ENCODE measurements around the gene CSTF1.

Gene CSTF1

DNA sequence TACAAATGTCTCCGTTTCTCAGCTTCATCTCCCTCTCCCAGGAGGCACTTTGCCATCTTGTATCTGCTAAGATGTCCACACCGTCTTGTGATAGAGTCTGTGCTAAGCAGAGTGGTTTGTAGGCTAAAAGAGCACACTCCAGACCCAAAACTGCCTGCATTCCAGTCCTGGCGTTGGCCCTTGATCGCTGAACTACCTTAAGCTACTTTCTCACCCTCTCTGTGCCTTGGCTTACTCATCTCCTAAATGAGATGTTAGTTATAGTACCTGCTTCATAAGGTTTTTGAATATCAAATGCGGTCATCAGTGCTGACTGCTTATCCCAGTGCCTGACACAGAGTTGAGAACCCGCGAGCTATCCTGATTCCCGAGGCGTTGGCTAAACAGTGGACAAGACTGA is 33.6 kb downstream of the CSTF1 start:
- no peak for DNase-seq (ENCODE audit: low read depth)
- no peak overlapping the region for H3K4me3 ChIP-seq (ENCODE audit: low read depth, low read length)
- TF ChIP-seq, protein P1, sequence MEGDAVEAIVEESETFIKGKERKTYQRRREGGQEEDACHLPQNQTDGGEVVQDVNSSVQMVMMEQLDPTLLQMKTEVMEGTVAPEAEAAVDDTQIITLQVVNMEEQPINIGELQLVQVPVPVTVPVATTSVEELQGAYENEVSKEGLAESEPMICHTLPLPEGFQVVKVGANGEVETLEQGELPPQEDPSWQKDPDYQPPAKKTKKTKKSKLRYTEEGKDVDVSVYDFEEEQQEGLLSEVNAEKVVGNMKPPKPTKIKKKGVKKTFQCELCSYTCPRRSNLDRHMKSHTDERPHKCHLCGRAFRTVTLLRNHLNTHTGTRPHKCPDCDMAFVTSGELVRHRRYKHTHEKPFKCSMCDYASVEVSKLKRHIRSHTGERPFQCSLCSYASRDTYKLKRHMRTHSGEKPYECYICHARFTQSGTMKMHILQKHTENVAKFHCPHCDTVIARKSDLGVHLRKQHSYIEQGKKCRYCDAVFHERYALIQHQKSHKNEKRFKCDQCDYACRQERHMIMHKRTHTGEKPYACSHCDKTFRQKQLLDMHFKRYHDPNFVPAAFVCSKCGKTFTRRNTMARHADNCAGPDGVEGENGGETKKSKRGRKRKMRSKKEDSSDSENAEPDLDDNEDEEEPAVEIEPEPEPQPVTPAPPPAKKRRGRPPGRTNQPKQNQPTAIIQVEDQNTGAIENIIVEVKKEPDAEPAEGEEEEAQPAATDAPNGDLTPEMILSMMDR (IDR thresholded peaks at IDR 0.05; ENCODE audit: insufficient read depth, low read depth, low read length, missing control alignments), result no peak

DNA sequence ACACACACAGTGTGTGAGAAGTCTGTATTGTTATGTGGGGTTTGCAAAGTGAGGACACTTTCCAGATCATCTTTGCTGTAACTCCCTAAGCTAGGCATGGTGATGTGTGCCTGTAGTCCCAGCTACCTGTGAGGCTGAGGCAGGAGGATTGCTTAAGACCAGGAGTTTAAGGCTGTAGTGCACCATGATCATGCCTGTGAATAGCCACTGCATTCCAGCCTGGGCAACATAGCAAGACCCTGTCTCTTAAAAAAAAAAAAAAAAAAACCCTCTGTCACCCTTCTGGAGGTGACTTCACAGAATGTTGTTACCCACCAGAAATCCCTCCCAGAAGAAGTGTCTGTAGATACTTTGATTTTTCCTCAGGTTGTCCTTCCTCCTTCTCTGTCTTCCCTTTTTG is 34.5 kb downstream of the CSTF1 start:
- H3K4me3 ChIP-seq (ENCODE audit: low read depth, low read length), result no peak overlapping the region
- DNase-seq (ENCODE audit: low read depth), result no peak
- TF ChIP-seq, protein P1 (IDR thresholded peaks at IDR 0.05; ENCODE audit: insufficient read depth, low read depth, low read length, missing control alignments), result no peak

DNA sequence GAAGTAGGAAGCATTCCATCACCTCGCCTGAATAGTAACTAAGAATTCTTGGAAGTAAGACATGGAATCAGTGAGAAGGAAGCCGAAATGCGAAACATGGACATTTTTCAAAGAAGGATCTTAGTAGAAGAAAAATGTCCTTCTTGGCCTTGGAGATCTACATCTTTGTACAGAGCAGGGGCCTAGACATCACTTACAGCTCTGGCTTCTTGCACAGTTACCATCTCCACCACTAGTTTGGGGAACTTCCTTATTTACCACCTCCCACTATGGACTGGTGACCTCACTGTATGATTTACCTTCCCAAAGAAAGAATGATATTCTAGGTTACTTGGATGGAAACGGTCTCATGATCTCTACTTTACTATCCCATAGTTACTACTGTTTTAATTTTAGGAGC is 35.4 kb downstream of the CSTF1 start:
- TF ChIP-seq, protein P1 (IDR thresholded peaks at IDR 0.05; ENCODE audit: insufficient read depth, low read depth, low read length, missing control alignments), result no peak
- no peak overlapping the region for H3K4me3 ChIP-seq (ENCODE audit: low read depth, low read length)
- DNase-seq (ENCODE audit: low read depth), result no peak

DNA sequence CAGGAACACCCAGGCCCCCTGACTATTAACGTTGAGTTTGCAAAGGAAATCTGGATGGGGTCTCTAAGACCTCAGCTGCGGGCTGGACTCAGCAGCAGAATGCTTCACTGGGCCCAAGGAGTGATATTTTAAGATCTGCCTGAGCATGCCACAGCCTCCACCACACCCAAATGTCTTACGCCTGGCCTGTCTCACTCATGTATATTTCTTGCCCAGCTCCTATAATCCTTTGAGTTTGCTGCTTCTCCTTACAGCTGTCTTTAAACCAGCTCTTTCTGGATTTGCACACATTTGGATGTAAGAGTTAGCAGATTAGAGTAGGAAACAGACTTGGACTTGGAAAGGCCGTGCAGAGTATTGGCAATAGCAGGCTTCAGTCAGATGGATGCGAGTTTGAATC is 36.0 kb downstream of the CSTF1 start:
- H3K4me3 ChIP-seq (ENCODE audit: low read depth, low read length), result no peak overlapping the region
- DNase-seq (ENCODE audit: low read depth), result no peak
- TF ChIP-seq, protein P1 (IDR thresholded peaks at IDR 0.05; ENCODE audit: insufficient read depth, low read depth, low read length, missing control alignments), result no peak

DNA sequence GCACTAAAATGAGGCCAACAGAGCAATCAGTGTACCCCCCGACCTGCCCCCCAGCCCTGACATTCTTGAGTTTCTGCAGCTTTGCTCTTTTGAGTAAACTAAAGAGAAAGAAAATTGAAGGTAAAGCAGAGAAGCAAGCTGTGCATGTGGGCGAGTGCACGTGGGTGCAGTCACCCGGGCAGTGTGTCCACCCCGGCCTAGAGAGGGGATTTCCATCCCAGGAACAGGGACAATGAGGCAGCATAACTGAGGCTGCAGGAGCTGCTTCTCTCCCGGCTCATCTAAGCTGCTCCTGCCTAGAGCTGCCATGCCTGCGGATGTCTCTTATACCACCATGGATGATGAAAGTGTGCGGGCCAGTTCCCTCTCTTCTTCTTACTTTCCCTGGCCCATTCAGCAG is 36.4 kb downstream of the CSTF1 start:
- TF ChIP-seq, protein P1 (IDR thresholded peaks at IDR 0.05; ENCODE audit: insufficient read depth, low read depth, low read length, missing control alignments), result no peak
- H3K4me3 ChIP-seq (ENCODE audit: low read depth, low read length), result no peak overlapping the region
- DNase-seq (ENCODE audit: low read depth), result no peak

DNA sequence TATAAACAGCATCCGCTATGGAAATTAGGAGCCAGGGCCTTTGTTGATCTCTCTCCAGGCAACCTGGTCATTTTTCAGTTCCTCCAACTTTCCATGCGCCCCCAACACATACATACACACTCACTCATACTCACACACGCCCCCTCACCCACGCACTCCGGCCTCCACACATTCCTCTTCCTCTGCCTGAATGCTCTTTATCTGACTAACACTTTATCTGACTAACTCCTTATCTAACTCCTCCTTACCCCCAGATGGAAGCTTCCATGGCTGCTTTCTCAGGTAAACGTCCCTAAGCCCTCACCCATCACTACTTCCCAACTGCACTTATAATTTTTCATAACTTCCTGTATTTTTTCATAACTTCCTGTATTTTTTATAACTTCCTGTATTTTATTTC is 37.1 kb downstream of the CSTF1 start:
- TF ChIP-seq, protein P1 (IDR thresholded peaks at IDR 0.05; ENCODE audit: insufficient read depth, low read depth, low read length, missing control alignments), result no peak
- H3K4me3 ChIP-seq (ENCODE audit: low read depth, low read length), result no peak overlapping the region
- no peak for DNase-seq (ENCODE audit: low read depth)

DNA sequence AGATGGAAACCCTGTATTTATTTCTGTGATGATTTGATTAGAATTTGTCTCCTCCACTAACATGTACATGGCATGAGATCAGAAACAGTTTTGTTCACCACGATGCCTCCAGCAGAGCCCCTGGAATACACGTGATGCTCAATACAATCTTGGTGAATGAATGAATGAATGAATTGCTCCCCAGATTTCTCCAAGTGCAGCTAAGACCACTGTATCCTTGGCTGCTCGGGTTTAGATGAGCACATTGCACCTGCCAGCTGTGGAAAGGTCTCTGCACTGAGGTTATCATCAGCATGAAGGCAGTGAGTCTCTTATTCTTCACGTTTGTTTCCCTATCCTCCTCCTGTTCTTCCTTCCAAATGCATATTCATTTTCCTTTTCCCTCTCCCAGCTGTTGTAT is 37.5 kb downstream of the CSTF1 start:
- TF ChIP-seq, protein P1 (IDR thresholded peaks at IDR 0.05; ENCODE audit: insufficient read depth, low read depth, low read length, missing control alignments), result no peak
- H3K4me3 ChIP-seq (ENCODE audit: low read depth, low read length), result no peak overlapping the region

More for the DNA sequence above, 37.5 kb downstream of the CSTF1 start:
- no peak for DNase-seq (ENCODE audit: low read depth)

All from GM12865 (cell line).